ENCODE results near the gene PARL.
"Not testable (repeated sequence)": the region's sequence is repeated elsewhere in the genome, so short reads cannot be mapped to it uniquely, and the experiment has no call there.

The PARL gene

GRCh38 chr3:183877227-183877626 is 7.5 kb downstream of the PARL start:
- H3K4me3 ChIP-seq (ENCODE audit: low read depth, low read length); H3K9me3 ChIP-seq (ENCODE audit: control insufficient read depth, insufficient read depth, low read length); H3K27me3 ChIP-seq (ENCODE audit: control insufficient read depth, insufficient read depth, low read length); H3K9ac ChIP-seq (ENCODE audit: low read depth, low read length); H3K36me3 ChIP-seq (ENCODE audit: control insufficient read depth, insufficient read depth, low read length); H3K4me1 ChIP-seq (ENCODE audit: control insufficient read depth, insufficient read depth, low read length): not testable (repeated sequence)

- Histone ChIP-seq H3K27me3 (ENCODE audit: control insufficient read depth, insufficient read depth, low read length) (no peaks in the 10 kb centered on the region), H3K36me3 (ENCODE audit: control insufficient read depth, insufficient read depth, low read length) (peaks cover 2% of the 10 kb centered on the region), H3K4me3 (ENCODE audit: low read depth, low read length) (no peak overlapping the region), H3K9me3 (ENCODE audit: control insufficient read depth, insufficient read depth, low read length) (no peaks in the 10 kb centered on the region), H3K9ac (ENCODE audit: low read depth, low read length) (no peak overlapping the region), H3K4me1 (ENCODE audit: control insufficient read depth, insufficient read depth, low read length) (peaks cover 8% of the 10 kb centered on the region)
Measured at GRCh38 chr3:183875411-183875810, 9.3 kb downstream of the PARL start.

GRCh38 chr3:183873914-183874313 is 10.8 kb downstream of the PARL start:
- Histone ChIP-seq H3K27me3 (ENCODE audit: control insufficient read depth, insufficient read depth, low read length) (no peaks in the 10 kb centered on the region), H3K36me3 (ENCODE audit: control insufficient read depth, insufficient read depth, low read length) (peaks cover 2% of the 10 kb centered on the region), H3K9me3 (ENCODE audit: control insufficient read depth, insufficient read depth, low read length) (no peaks in the 10 kb centered on the region), H3K4me3 (ENCODE audit: low read depth, low read length) (no peak overlapping the region), H3K4me1 (ENCODE audit: control insufficient read depth, insufficient read depth, low read length) (peaks cover 5% of the 10 kb centered on the region), H3K9ac (ENCODE audit: low read depth, low read length) (no peak overlapping the region)

GRCh38 chr3:183871541-183871940 is 13.1 kb downstream of the PARL start:
- no peak overlapping the region for H3K9ac ChIP-seq (ENCODE audit: low read depth, low read length)
- no peak overlapping the region for H3K4me3 ChIP-seq (ENCODE audit: low read depth, low read length)
- no peaks in the 10 kb centered on the region for H3K27me3 ChIP-seq (ENCODE audit: control insufficient read depth, insufficient read depth, low read length)
- no peaks in the 10 kb centered on the region for H3K4me1 ChIP-seq (ENCODE audit: control insufficient read depth, insufficient read depth, low read length)
- H3K36me3 ChIP-seq (ENCODE audit: control insufficient read depth, insufficient read depth, low read length): peaks cover 2% of the 10 kb centered on the region
- H3K9me3 ChIP-seq (ENCODE audit: control insufficient read depth, insufficient read depth, low read length): no peaks in the 10 kb centered on the region

- Histone ChIP-seq H3K4me1 (ENCODE audit: control insufficient read depth, insufficient read depth, low read length) (no peaks in the 10 kb centered on the region), H3K27me3 (ENCODE audit: control insufficient read depth, insufficient read depth, low read length) (no peaks in the 10 kb centered on the region), H3K36me3 (ENCODE audit: control insufficient read depth, insufficient read depth, low read length) (peaks cover 7% of the 10 kb centered on the region), H3K4me3 (ENCODE audit: low read depth, low read length) (no peak overlapping the region), H3K9me3 (ENCODE audit: control insufficient read depth, insufficient read depth, low read length) (no peaks in the 10 kb centered on the region), H3K9ac (ENCODE audit: low read depth, low read length) (no peak overlapping the region)
Measured at GRCh38 chr3:183870563-183870962, 14.1 kb downstream of the PARL start.

GRCh38 chr3:183868796-183869195 is 15.9 kb downstream of the PARL start:
- H3K4me3 ChIP-seq (ENCODE audit: low read depth, low read length): no peak overlapping the region
- no peak overlapping the region for H3K9ac ChIP-seq (ENCODE audit: low read depth, low read length)
- peaks cover 10% of the 10 kb centered on the region for H3K36me3 ChIP-seq (ENCODE audit: control insufficient read depth, insufficient read depth, low read length)
- no peaks in the 10 kb centered on the region for H3K4me1 ChIP-seq (ENCODE audit: control insufficient read depth, insufficient read depth, low read length)
- no peaks in the 10 kb centered on the region for H3K27me3 ChIP-seq (ENCODE audit: control insufficient read depth, insufficient read depth, low read length)
- H3K9me3 ChIP-seq (ENCODE audit: control insufficient read depth, insufficient read depth, low read length): no peaks in the 10 kb centered on the region

GRCh38 chr3:183862610-183863009 is 22.1 kb downstream of the PARL start:
- no peaks in the 10 kb centered on the region for H3K27me3 ChIP-seq (ENCODE audit: control insufficient read depth, insufficient read depth, low read length)
- no peak overlapping the region for H3K9ac ChIP-seq (ENCODE audit: low read depth, low read length)
- no peaks in the 10 kb centered on the region for H3K4me1 ChIP-seq (ENCODE audit: control insufficient read depth, insufficient read depth, low read length)
- no peak overlapping the region for H3K4me3 ChIP-seq (ENCODE audit: low read depth, low read length)
- peaks cover 20% of the 10 kb centered on the region for H3K36me3 ChIP-seq (ENCODE audit: control insufficient read depth, insufficient read depth, low read length)
- H3K9me3 ChIP-seq (ENCODE audit: control insufficient read depth, insufficient read depth, low read length): no peaks in the 10 kb centered on the region

- H3K27me3 ChIP-seq (ENCODE audit: control insufficient read depth, insufficient read depth, low read length): no peaks in the 10 kb centered on the region
- no peaks in the 10 kb centered on the region for H3K4me1 ChIP-seq (ENCODE audit: control insufficient read depth, insufficient read depth, low read length)
- H3K36me3 ChIP-seq (ENCODE audit: control insufficient read depth, insufficient read depth, low read length): peaks cover 13% of the 10 kb centered on the region
- no peak overlapping the region for H3K9ac ChIP-seq (ENCODE audit: low read depth, low read length)
- H3K9me3 ChIP-seq (ENCODE audit: control insufficient read depth, insufficient read depth, low read length): no peaks in the 10 kb centered on the region
- H3K4me3 ChIP-seq (ENCODE audit: low read depth, low read length): no peak overlapping the region
Measured at GRCh38 chr3:183857863-183858262, 26.8 kb downstream of the PARL start.

GRCh38 chr3:183854318-183855035 is 30.2 kb downstream of the PARL start:
- peaks cover 3% of the 10 kb centered on the region for H3K36me3 ChIP-seq (ENCODE audit: control insufficient read depth, insufficient read depth, low read length)
- no peak overlapping the region for H3K9ac ChIP-seq (ENCODE audit: low read depth, low read length)
- no peaks in the 10 kb centered on the region for H3K27me3 ChIP-seq (ENCODE audit: control insufficient read depth, insufficient read depth, low read length)
- no peak overlapping the region for H3K4me3 ChIP-seq (ENCODE audit: low read depth, low read length)
- H3K4me1 ChIP-seq (ENCODE audit: control insufficient read depth, insufficient read depth, low read length): no peaks in the 10 kb centered on the region
- no peaks in the 10 kb centered on the region for H3K9me3 ChIP-seq (ENCODE audit: control insufficient read depth, insufficient read depth, low read length)

- H3K9ac ChIP-seq (ENCODE audit: low read depth, low read length): no peak overlapping the region
- H3K4me3 ChIP-seq (ENCODE audit: low read depth, low read length): no peak overlapping the region
- H3K4me1 ChIP-seq (ENCODE audit: control insufficient read depth, insufficient read depth, low read length): no peaks in the 10 kb centered on the region
- H3K36me3 ChIP-seq (ENCODE audit: control insufficient read depth, insufficient read depth, low read length): no peaks in the 10 kb centered on the region
- H3K27me3 ChIP-seq (ENCODE audit: control insufficient read depth, insufficient read depth, low read length): no peaks in the 10 kb centered on the region
- H3K9me3 ChIP-seq (ENCODE audit: control insufficient read depth, insufficient read depth, low read length): no peaks in the 10 kb centered on the region
Measured at GRCh38 chr3:183845608-183846288, 38.9 kb downstream of the PARL start.

- Histone ChIP-seq H3K36me3 (ENCODE audit: control insufficient read depth, insufficient read depth, low read length) (no peaks in the 10 kb centered on the region), H3K4me3 (ENCODE audit: low read depth, low read length) (no peak overlapping the region)
Measured at GRCh38 chr3:183845090-183845489, 39.6 kb downstream of the PARL start.

GRCh38 chr3:183844606-183845005 is 40.1 kb downstream of the PARL start:
- no peak overlapping the region for H3K4me3 ChIP-seq (ENCODE audit: low read depth, low read length)
- H3K4me1 ChIP-seq (ENCODE audit: control insufficient read depth, insufficient read depth, low read length): no peaks in the 10 kb centered on the region
- H3K9me3 ChIP-seq (ENCODE audit: control insufficient read depth, insufficient read depth, low read length): no peaks in the 10 kb centered on the region
- H3K9ac ChIP-seq (ENCODE audit: low read depth, low read length): no peak overlapping the region
- H3K27me3 ChIP-seq (ENCODE audit: control insufficient read depth, insufficient read depth, low read length): no peaks in the 10 kb centered on the region
- no peaks in the 10 kb centered on the region for H3K36me3 ChIP-seq (ENCODE audit: control insufficient read depth, insufficient read depth, low read length)

More at GRCh38 chr3:183845090-183845489, 39.6 kb downstream of the PARL start:
- no peaks in the 10 kb centered on the region for H3K9me3 ChIP-seq (ENCODE audit: control insufficient read depth, insufficient read depth, low read length)
- H3K27me3 ChIP-seq (ENCODE audit: control insufficient read depth, insufficient read depth, low read length): no peaks in the 10 kb centered on the region
- H3K9ac ChIP-seq (ENCODE audit: low read depth, low read length): no peak overlapping the region
- no peaks in the 10 kb centered on the region for H3K4me1 ChIP-seq (ENCODE audit: control insufficient read depth, insufficient read depth, low read length)
